Osteoblast (primary cell): ENCODE data around the gene LHFPL6. TPM values are rescaled to one million over a fixed set of nuclear protein-coding genes. Genes with fewer than 3 reads are reported as not detected.

ENCODE experiments used
- DNase-seq: peaks from one replicate; pipeline ENCODE4 v3.0.0; 2011; ENCODE audit warnings: low spot score, mixed read lengths; ENCODE audit not compliant: insufficient read length; ENCODE audit errors: missing footprints
- H2AFZ ChIP-seq: 2 replicates; pipeline ENCODE4 v1.6.0; 2011; ENCODE audit warnings: mild to moderate bottlenecking, low read length
- H3K27ac ChIP-seq: 2 replicates; pipeline ENCODE4 v1.5.1; 2011; ENCODE audit warnings: mild to moderate bottlenecking, low read depth, low read length, moderate library complexity
- H3K27me3 ChIP-seq: 2 replicates; pipeline ENCODE4 v1.6.0; 2012; ENCODE audit warnings: mild to moderate bottlenecking, control low read depth, inconsistent platforms, low read length, moderate library complexity; ENCODE audit not compliant: insufficient read depth
- H3K36me3 ChIP-seq: 2 replicates; pipeline ENCODE4 v1.5.1; 2011; ENCODE audit warnings: mild to moderate bottlenecking, low read length, control low read depth, moderate library complexity; ENCODE audit not compliant: insufficient read depth
- H3K4me1 ChIP-seq: 2 replicates; pipeline ENCODE4 v1.5.1; 2011; ENCODE audit warnings: mild to moderate bottlenecking, low read length, control low read depth, moderate library complexity; ENCODE audit not compliant: insufficient read depth
- H3K4me2 ChIP-seq: 2 replicates; pipeline ENCODE4 v1.6.0; 2011; ENCODE audit warnings: mild to moderate bottlenecking, low read length; ENCODE audit not compliant: insufficient read depth
- H3K4me3 ChIP-seq: fragments of 200-600 bp; sonication (generic); 3 replicates; pipeline ENCODE4 v1.5.1; 2012; ENCODE audit warnings: mild to moderate bottlenecking, low read length, inconsistent platforms; ENCODE audit not compliant: insufficient read depth
- H3K79me2 ChIP-seq: 2 replicates; pipeline ENCODE4 v1.6.0; 2012; ENCODE audit warnings: mild to moderate bottlenecking, low read length, control low read depth, inconsistent platforms; ENCODE audit not compliant: insufficient read depth
- H3K9me3 ChIP-seq: 2 replicates; pipeline ENCODE4 v1.5.1; 2011; ENCODE audit warnings: low read depth, low read length, control low read depth
- H4K20me1 ChIP-seq: 2 replicates; pipeline ENCODE4 v1.6.0; 2012; ENCODE audit warnings: mild to moderate bottlenecking, low read length, control low read depth; ENCODE audit not compliant: insufficient read depth
- CTCF ChIP-seq: IDR thresholded peaks from 2 replicates; pipeline ENCODE4 v1.5.1; 2011; ENCODE audit warnings: mild to moderate bottlenecking, low read depth, low read length, moderate library complexity; ENCODE audit errors: extremely low read depth
- total RNA-seq: library from RNA; depleted of rRNA; stranded (reverse); fragments of >200 nt; gene quantifications from 2 replicates; pipeline ENCODE4 v1.2.3, GENCODE V29; 2012

The LHFPL6 gene
- total RNA-seq, 1 donor: 112 TPM

- H2AFZ ChIP-seq: no peak overlapping the region
- no peak for TF ChIP-seq CTCF
- no peaks in the 10 kb centered on the region for H3K36me3 ChIP-seq
- peaks cover 3% of the 10 kb centered on the region for H4K20me1 ChIP-seq
- H3K4me1 ChIP-seq: peaks cover 5% of the 10 kb centered on the region
- peaks cover 6% of the 10 kb centered on the region for H3K9me3 ChIP-seq
- peak overlapping the region; percentile 19 for H3K27ac ChIP-seq
- H3K27me3 ChIP-seq: no peaks in the 10 kb centered on the region
- peak; percentile 68 for DNase-seq
- no peak overlapping the region for H3K4me3 ChIP-seq
- H3K79me2 ChIP-seq: peaks cover 33% of the 10 kb centered on the region
- no peak overlapping the region for H3K4me2 ChIP-seq
Observed at GRCh38 chr13:39353988-39354387, 249.0 kb downstream of the LHFPL6 start.

- Histone ChIP-seq H4K20me1 (peaks cover 6% of the 10 kb centered on the region), H3K36me3 (no peaks in the 10 kb centered on the region), H3K4me3 (no peak overlapping the region), H2AFZ (no peak overlapping the region), H3K27ac (no peak overlapping the region), H3K4me2 (no peak overlapping the region), H3K9me3 (peaks cover 6% of the 10 kb centered on the region), H3K27me3 (no peaks in the 10 kb centered on the region), H3K79me2 (peaks cover 11% of the 10 kb centered on the region), H3K4me1 (peaks cover 5% of the 10 kb centered on the region)
- peak; percentile 10 for DNase-seq
- no peak for TF ChIP-seq CTCF
Observed at GRCh38 chr13:39350461-39350881, 252.5 kb downstream of the LHFPL6 start.

DNA sequence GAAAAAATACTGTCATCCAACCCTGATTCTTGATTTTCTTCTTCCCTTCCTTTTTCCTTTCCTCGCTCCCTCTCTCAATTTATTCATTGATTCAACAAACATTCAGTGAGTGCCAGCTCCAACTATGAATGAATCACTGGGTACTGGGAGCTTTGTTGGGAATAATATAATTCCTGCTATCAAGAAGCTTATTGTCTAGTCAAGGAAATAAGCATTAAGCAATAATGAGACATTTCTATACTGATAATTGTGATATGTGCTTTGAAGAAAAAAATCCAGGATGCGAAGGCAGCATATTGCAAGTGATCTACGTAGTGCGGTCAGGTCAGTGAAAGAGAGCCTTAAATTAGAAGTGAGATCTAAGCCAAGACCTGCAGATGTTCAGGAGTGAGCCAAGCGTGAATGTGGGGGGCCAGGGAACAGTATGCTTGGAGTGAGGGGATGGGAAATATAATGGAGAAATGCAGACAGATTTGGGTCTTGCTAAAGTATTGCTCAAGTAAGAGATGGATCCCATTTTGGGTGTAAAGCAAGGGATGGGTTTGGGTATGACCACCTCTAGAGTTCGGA lies 253.5 kb downstream of the LHFPL6 start:
- Histone ChIP-seq H3K27me3 (no peaks in the 10 kb centered on the region), H3K36me3 (no peaks in the 10 kb centered on the region), H2AFZ (no peak overlapping the region), H3K4me1 (peaks cover 5% of the 10 kb centered on the region), H3K9me3 (no peaks in the 10 kb centered on the region), H3K4me3 (no peak overlapping the region), H3K79me2 (peaks cover 3% of the 10 kb centered on the region), H3K27ac (no peak overlapping the region), H3K4me2 (no peak overlapping the region), H4K20me1 (peaks cover 6% of the 10 kb centered on the region)
- DNase-seq: no peak
- no peak for TF ChIP-seq CTCF

- H3K4me1 ChIP-seq: no peaks in the 10 kb centered on the region
- H3K36me3 ChIP-seq: peaks cover under 1% of the 10 kb centered on the region
- H3K4me2 ChIP-seq: no peak overlapping the region
- H3K79me2 ChIP-seq: peaks cover 3% of the 10 kb centered on the region
- H3K27ac ChIP-seq: no peak overlapping the region
- no peak for DNase-seq
- no peak overlapping the region for H3K4me3 ChIP-seq
- H2AFZ ChIP-seq: no peak overlapping the region
- no peak for TF ChIP-seq CTCF
- no peaks in the 10 kb centered on the region for H3K9me3 ChIP-seq
- peaks cover 3% of the 10 kb centered on the region for H4K20me1 ChIP-seq
- H3K27me3 ChIP-seq: no peaks in the 10 kb centered on the region
Observed at GRCh38 chr13:39347926-39348901, 254.8 kb downstream of the LHFPL6 start.
